ENCODE measurements around the gene LCP1.

The LCP1 gene

DNA sequence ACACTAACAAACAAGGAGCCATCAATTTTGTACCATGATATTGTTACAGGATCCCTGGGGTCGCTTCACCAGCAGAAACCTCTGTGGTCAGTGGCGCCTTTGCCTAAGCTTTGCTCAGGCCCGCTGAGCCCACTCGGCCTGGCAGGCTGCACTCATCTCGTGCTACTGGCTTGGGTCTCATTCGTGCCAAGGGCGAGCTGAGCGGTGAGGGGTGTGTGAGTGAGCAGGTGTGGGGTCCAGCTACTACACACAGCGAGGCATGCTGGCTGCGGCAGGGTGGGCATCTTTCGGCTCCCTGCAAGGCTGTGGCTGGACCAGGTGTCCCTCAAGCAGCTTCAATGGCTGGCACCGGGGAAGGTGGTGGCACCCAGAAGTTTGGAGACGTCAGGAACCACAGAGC lies 96.2 kb downstream of the LCP1 start:
- ChIA-PET POLR2A (no interaction called here), CTCF (interaction anchor here (0.9 to 1.9 kb wide), 6 partner anchors 9 to 41 kb away, joined by 3 to 6 read pairs (median 4); no protein-coding TSS in a partner anchor)
- TF ChIP-seq, protein P1, sequence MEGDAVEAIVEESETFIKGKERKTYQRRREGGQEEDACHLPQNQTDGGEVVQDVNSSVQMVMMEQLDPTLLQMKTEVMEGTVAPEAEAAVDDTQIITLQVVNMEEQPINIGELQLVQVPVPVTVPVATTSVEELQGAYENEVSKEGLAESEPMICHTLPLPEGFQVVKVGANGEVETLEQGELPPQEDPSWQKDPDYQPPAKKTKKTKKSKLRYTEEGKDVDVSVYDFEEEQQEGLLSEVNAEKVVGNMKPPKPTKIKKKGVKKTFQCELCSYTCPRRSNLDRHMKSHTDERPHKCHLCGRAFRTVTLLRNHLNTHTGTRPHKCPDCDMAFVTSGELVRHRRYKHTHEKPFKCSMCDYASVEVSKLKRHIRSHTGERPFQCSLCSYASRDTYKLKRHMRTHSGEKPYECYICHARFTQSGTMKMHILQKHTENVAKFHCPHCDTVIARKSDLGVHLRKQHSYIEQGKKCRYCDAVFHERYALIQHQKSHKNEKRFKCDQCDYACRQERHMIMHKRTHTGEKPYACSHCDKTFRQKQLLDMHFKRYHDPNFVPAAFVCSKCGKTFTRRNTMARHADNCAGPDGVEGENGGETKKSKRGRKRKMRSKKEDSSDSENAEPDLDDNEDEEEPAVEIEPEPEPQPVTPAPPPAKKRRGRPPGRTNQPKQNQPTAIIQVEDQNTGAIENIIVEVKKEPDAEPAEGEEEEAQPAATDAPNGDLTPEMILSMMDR (IDR thresholded peaks at IDR 0.05; ENCODE audit: control extremely low read depth, extremely low read depth, low read depth, missing control alignments) = no peak
- DNase-seq (ENCODE audit: extremely low spot score) = no peak

DNA sequence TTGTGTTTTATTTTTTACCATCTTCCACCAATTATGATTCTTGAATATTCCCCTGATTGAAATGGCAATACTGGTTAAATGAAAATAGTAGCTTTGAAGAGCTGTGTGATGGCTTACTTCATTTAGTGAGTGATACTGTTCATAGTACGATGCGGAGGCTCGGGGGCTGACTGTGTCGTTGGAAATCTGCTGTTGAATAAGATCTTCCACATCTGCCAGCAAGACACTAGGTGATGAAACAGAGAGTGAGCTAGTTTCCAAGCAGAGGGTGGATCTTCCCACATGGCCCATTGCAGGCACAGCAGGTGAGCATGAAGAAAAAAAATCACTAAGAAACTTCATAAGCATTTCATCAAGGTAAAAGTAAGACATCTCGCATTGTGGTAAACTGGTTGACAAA lies 99.7 kb downstream of the LCP1 start:
- CTCF ChIA-PET = interaction anchor here (1.1 to 3.0 kb wide), 5 partner anchors 9 to 44 kb away, joined by 3 to 17 read pairs (median 4); no protein-coding TSS in a partner anchor
- no peak for DNase-seq (ENCODE audit: extremely low spot score)
- POLR2A ChIA-PET = no interaction called here
- TF ChIP-seq, protein P1 (IDR thresholded peaks at IDR 0.05; ENCODE audit: control extremely low read depth, extremely low read depth, low read depth, missing control alignments) = no peak

DNA sequence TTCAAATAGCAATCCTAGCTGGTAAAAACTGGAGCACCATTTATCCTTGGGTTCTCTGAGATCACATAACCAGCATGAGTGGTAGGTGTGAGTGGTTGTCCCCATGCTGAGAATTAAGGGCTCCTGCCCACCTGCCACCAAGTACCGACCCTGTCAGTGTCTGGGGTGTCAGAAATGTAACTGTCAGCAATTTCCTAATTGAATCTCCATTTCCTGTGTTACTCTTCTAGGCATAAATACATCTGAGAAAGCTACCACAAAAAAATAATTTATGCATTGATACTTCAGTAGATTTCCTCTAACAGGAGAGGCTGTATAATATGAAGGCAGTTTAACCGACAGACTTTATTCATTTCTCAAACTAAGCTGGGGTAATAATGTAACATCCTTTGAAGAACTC lies 102.2 kb downstream of the LCP1 start:
- POLR2A ChIA-PET = no interaction called here
- no peak for DNase-seq (ENCODE audit: extremely low spot score)
- CTCF ChIA-PET = interaction anchor here (1.0 to 1.3 kb wide), 2 partner anchors 17 to 18 kb away, joined by 4 read pairs; no protein-coding TSS in a partner anchor
- TF ChIP-seq, protein P1 (IDR thresholded peaks at IDR 0.05; ENCODE audit: control extremely low read depth, extremely low read depth, low read depth, missing control alignments) = no peak

DNA sequence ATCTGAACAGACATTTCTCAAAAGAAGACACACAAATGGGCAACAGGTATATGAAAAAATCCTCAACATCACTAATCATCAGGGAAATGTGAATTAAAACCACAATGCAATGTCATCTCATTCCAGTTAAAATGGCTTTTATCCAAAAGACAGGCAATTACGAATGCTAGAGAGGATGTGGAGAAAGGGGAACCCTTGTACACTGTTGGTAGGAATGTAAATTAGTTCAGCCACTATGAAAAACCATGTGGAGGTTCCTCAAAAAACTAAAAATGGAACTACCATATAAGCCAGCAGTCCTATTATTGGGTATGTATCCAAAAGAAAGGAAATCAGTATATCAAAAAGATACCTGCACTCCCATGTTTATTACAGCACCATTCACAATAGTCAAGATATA lies 104.7 kb downstream of the LCP1 start:
- ChIA-PET CTCF (no interaction called here), POLR2A (no interaction called here)
- TF ChIP-seq, protein P1 (IDR thresholded peaks at IDR 0.05; ENCODE audit: control extremely low read depth, extremely low read depth, low read depth, missing control alignments) = no peak
- no peak for DNase-seq (ENCODE audit: extremely low spot score)

DNA sequence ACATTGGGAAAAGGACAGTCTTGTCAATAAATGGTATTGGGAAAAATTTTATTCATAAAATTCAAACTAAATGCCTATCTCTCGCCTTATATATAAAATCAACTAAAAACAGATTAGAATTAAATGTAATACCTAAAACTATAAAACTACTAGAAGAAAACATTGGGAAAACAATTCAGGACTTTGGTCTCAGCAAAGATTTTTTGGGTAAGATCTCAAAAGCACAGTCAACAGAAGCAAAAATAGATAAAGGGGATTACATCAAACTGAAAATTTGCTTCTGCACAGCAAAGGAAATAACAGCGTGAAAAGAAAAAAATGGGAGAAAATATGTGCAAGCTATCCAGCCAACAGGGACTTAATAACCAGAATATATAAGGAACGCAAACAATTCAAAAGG lies 105.2 kb downstream of the LCP1 start:
- TF ChIP-seq, protein P1 (IDR thresholded peaks at IDR 0.05; ENCODE audit: control extremely low read depth, extremely low read depth, low read depth, missing control alignments) = no peak
- ChIA-PET POLR2A (no interaction called here), CTCF (no interaction called here)
- DNase-seq (ENCODE audit: extremely low spot score) = no peak
